Adrenal gland (tissue), 5 donors: ENCODE data around the gene SLC5A9.

Experiments
- CTCF ChIP-seq, 6 experiments: fragments of 450-650 bp in 4 of 6; fragments of 200-600 bp in 2 of 6; sonication (generic) in 1 of 6; IDR thresholded peaks; 1 replicate in 5 of 6; 2 replicates in 1 of 6; pipeline versions ENCODE4 v1.5.1 to v1.8.0; 2016 to 2021; ENCODE audit warnings: antibody characterized with exemption in 6 of 6, mild to moderate bottlenecking in 2 of 6, moderate library complexity in 1 of 6
- POLR2A ChIP-seq, 2 donors: fragments of 450-650 bp; IDR thresholded peaks; one replicate each; pipeline ENCODE4 v1.6.1; 2017; ENCODE audit warnings: antibody characterized with exemption in 2 of 2, mild to moderate bottlenecking in 2 of 2, moderate library complexity in 1 of 2
- donor health status: DM: no; HTN: no; CAD: no.

- TF ChIP-seq CTCF (IDR thresholded peaks at IDR 0.05), result no peak
- no peak for TF ChIP-seq POLR2A (IDR thresholded peaks at IDR 0.05)
Observed at GRCh38 chr1:48294656-48295055, 72.1 kb downstream of the SLC5A9 start.
